HG02678 (cell line): ENCODE data around the gene PKIG.
A peak's percentile ranks its signal among the peaks of the same experiment; 100 is the strongest.

Source experiments
- ATAC-seq: cut with Tn5 transposase; IDR thresholded peaks from one replicate; pipeline ENCODE4 v1.9.1; 2021; ENCODE audit warnings: mild to moderate bottlenecking, moderate library complexity; ENCODE audit not compliant: unreplicated experiment

PKIG gene

GRCh38 chr20:44615876-44616603 lies 33.7 kb downstream of the PKIG start:
- no peak for ATAC-seq

- no peak for ATAC-seq
Observed at GRCh38 chr20:44616604-44616964, 34.2 kb downstream of the PKIG start.

GRCh38 chr20:44618318-44618731 lies 35.9 kb downstream of the PKIG start:
- ATAC-seq = peak; percentile 39

GRCh38 chr20:44619294-44619693 lies 36.9 kb downstream of the PKIG start:
- ATAC-seq = no peak

- ATAC-seq = no peak
Observed at GRCh38 chr20:44620030-44620429, 37.7 kb downstream of the PKIG start.

- ATAC-seq = no peak
Observed at GRCh38 chr20:44621325-44621724, 38.9 kb downstream of the PKIG start.

- ATAC-seq = no peak
Observed at GRCh38 chr20:44621939-44622338, 39.6 kb downstream of the PKIG start.

GRCh38 chr20:44622501-44623270 lies 40.3 kb downstream of the PKIG start:
- ATAC-seq = no peak

- ATAC-seq = no peak
Observed at GRCh38 chr20:44624152-44624551, 41.8 kb downstream of the PKIG start.

- no peak for ATAC-seq
Observed at GRCh38 chr20:44624743-44625271, 42.4 kb downstream of the PKIG start.

GRCh38 chr20:44625361-44625760 lies 43.0 kb downstream of the PKIG start:
- ATAC-seq = no peak

GRCh38 chr20:44626278-44626677 lies 43.9 kb downstream of the PKIG start:
- no peak for ATAC-seq

- no peak for ATAC-seq
Observed at GRCh38 chr20:44627364-44628010, 45.1 kb downstream of the PKIG start.

- ATAC-seq = no peak
Observed at GRCh38 chr20:44629017-44629385, 46.6 kb downstream of the PKIG start.

- no peak for ATAC-seq
Observed at GRCh38 chr20:44629542-44629941, 47.2 kb downstream of the PKIG start.

GRCh38 chr20:44630297-44630696 lies 47.9 kb downstream of the PKIG start:
- ATAC-seq = no peak

- ATAC-seq = no peak
Observed at GRCh38 chr20:44632103-44632752, 49.8 kb downstream of the PKIG start.

GRCh38 chr20:44633187-44633810 lies 50.9 kb downstream of the PKIG start:
- ATAC-seq = no peak

GRCh38 chr20:44633872-44634600 lies 51.7 kb downstream of the PKIG start:
- no peak for ATAC-seq

- no peak for ATAC-seq
Observed at GRCh38 chr20:44635877-44636276, 53.5 kb downstream of the PKIG start.
